Measurements from ENCODE around the gene SYNGR4. TPM values are rescaled to one million over a fixed set of nuclear protein-coding genes. Genes with fewer than 3 reads are reported as not detected.

The SYNGR4 gene
- total RNA-seq, 1 experiment from 2014 or later = 0.49 TPM

DNA sequence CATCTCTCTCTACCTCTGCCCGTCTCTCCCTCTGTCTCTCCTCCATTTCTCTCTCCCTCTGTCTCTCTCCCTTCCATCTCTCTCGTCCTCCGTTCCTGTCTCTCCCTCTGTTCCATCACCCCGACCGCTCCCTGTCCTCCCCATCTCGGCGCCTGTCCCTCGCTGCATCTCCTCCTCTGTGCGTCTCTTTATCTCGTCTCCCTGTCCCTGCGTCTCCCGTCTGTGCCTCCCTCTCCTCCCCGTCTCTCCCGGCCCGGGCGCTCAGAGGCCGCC is 33.9 kb downstream of the SYNGR4 start:
- Histone ChIP-seq H3K27me3 (ENCODE audit: insufficient read depth, low read length) (no peaks in the 10 kb centered on the region), H2AFZ (ENCODE audit: low read depth, low read length, poor library complexity, severe bottlenecking) (no peak overlapping the region), H3K4me2 (ENCODE audit: low read length) (peak overlapping the region; percentile 76), H3K4me1 (ENCODE audit: control insufficient read depth in 1 of 2, insufficient read depth in 2 of 2, low read length in 2 of 2) (peaks cover 24 to 62% of the 10 kb centered on the region in 2 experiments), H3K4me3 (replicated peaks in 1 of 2; ENCODE audit: low read depth in 1 of 2, low read length in 2 of 2) (peak overlapping the region; percentile 69 to 79), H3K36me3 (ENCODE audit: control insufficient read depth in 1 of 2, insufficient read depth in 2 of 2, low read length in 2 of 2) (no peaks in the 10 kb centered on the region), H4K20me1 (ENCODE audit: insufficient read depth) (no peaks in the 10 kb centered on the region), H3K27ac (ENCODE audit: low read depth, low read length) (peak overlapping the region; percentile 92), H3K79me2 (ENCODE audit: insufficient read depth, low read length) (peaks cover 31% of the 10 kb centered on the region), H3K9ac (ENCODE audit: low read length) (peak overlapping the region; percentile 92), H3K9me3 (ENCODE audit: control insufficient read depth in 1 of 2, insufficient read depth in 1 of 2, low read depth in 1 of 2, low read length in 2 of 2) (no peaks in the 10 kb centered on the region), H3K9me2 (ENCODE audit: insufficient read depth) (no peaks in the 10 kb centered on the region)
- CTCF ChIA-PET = no interaction called here
- RAD21 ChIA-PET (ENCODE audit: low non-redundant PET in 1 of 2, low total read pairs in 2 of 2, uncharacterized antibody in 2 of 2, unreplicated experiment in 2 of 2) = interaction anchor here (0.6 to 0.7 kb wide), 3 partner anchors 33 to 222 kb away, joined by 3 to 8 read pairs (median 5); no protein-coding TSS in a partner anchor
- BruUV-seq (replicated peaks) = no TSS peak
- no peak for TF ChIP-seq ZFX (IDR thresholded peaks at IDR 0.05)
- intact Hi-C loops (cut with micrococcal nuclease) = loop anchor here (5.0 to 10.0 kb wide), 3 partner anchors 36 to 97 kb away; partner anchors contain the start of genes EMP3, SYNGR4 and TMEM143
- no peak for DNase-seq (ENCODE audit: low read depth, low spot score)
- POLR2A ChIA-PET = interaction anchor here (0.7 to 2.4 kb wide), 7 partner anchors 16 to 787 kb away, joined by 3 to 10 read pairs (median 4); partner anchors contain the start of genes RPL18, SPHK2, SYNGR4 and TMEM143
- no peak for ATAC-seq

DNA sequence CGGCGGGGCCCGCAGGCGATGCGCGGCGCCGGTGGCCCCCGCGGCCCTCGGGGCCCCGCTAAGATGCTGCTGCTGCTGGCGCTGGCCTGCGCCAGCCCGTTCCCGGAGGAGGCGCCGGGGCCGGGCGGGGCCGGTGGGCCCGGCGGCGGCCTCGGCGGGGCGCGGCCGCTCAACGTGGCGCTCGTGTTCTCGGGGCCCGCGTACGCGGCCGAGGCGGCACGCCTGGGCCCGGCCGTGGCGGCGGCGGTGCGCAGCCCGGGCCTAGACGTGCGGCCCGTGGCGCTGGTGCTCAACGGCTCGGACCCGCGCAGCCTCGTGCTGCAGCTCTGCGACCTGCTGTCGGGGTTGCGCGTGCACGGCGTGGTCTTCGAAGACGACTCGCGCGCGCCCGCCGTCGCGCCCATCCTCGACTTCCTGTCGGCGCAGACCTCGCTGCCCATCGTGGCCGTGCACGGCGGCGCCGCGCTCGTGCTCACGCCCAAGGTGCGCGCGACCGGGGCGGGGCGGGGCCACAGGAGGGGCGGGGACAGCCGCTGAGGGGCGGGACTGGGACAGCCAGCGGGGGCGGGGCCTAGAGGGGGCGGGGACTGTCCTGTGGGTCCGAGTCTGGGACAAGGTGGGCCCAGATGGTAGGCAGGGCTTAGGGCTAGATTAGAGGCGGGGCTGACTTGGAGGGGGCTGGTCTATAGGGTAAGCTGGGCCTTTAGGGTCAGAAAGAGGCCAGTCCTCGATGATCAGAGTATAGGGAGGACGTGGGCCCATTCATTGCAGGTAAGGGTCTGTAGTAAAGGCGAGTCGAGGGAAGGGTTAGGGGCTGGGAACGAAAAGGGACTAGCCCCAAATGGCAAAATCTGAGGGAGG is 34.4 kb downstream of the SYNGR4 start:
- H2AFZ ChIP-seq (ENCODE audit: low read depth, low read length, poor library complexity, severe bottlenecking) = no peak overlapping the region
- H3K79me2 ChIP-seq (ENCODE audit: insufficient read depth, low read length) = peaks cover 37% of the 10 kb centered on the region
- ChIA-PET POLR2A (interaction anchor here (0.6 to 2.4 kb wide), 8 partner anchors 15 to 788 kb away, joined by 3 to 10 read pairs (median 4); partner anchors contain the start of genes RPL18, SPHK2, SYNGR4 and TMEM143), CTCF (interaction anchor here (2.0 kb wide), 1 partner anchor 8 kb away, joined by 18 read pairs; the partner anchor contains the start of gene KDELR1), RAD21 (ENCODE audit: low non-redundant PET in 1 of 2, low total read pairs in 2 of 2, uncharacterized antibody in 2 of 2, unreplicated experiment in 2 of 2) (interaction anchor here (0.6 to 0.7 kb wide), 5 partner anchors 32 to 222 kb away, joined by 3 to 8 read pairs (median 4); no protein-coding TSS in a partner anchor)
- BruUV-seq (replicated peaks) = no TSS peak
- no peaks in the 10 kb centered on the region for H3K9me3 ChIP-seq (ENCODE audit: control insufficient read depth in 1 of 2, insufficient read depth in 1 of 2, low read depth in 1 of 2, low read length in 2 of 2)
- peak overlapping the region; percentile 75 to 87 for H3K4me3 ChIP-seq (replicated peaks in 1 of 2; ENCODE audit: low read depth in 1 of 2, low read length in 2 of 2)
- no peaks in the 10 kb centered on the region for H4K20me1 ChIP-seq (ENCODE audit: insufficient read depth)
- H3K27ac ChIP-seq (ENCODE audit: low read depth, low read length) = peak overlapping the region; percentile 96
- peak overlapping the region; percentile 94 for H3K9ac ChIP-seq (ENCODE audit: low read length)
- ATAC-seq (peak; percentile 86), DNase-seq (ENCODE audit: low read depth, low spot score) (peak; percentile 91)
- H3K4me2 ChIP-seq (ENCODE audit: low read length) = peak overlapping the region; percentile 76
- no peaks in the 10 kb centered on the region for H3K27me3 ChIP-seq (ENCODE audit: insufficient read depth, low read length)
- intact Hi-C loops (cut with micrococcal nuclease) = loop anchor here (5.0 to 10.0 kb wide), 3 partner anchors 36 to 96 kb away; partner anchors contain the start of genes EMP3, SYNGR4 and TMEM143
- H3K4me1 ChIP-seq (ENCODE audit: control insufficient read depth in 1 of 2, insufficient read depth in 2 of 2, low read length in 2 of 2) = peaks cover 22 to 61% of the 10 kb centered on the region in 2 experiments
- no peaks in the 10 kb centered on the region for H3K36me3 ChIP-seq (ENCODE audit: control insufficient read depth in 1 of 2, insufficient read depth in 2 of 2, low read length in 2 of 2)
- no peaks in the 10 kb centered on the region for H3K9me2 ChIP-seq (ENCODE audit: insufficient read depth)
- TF ChIP-seq, protein P1, sequence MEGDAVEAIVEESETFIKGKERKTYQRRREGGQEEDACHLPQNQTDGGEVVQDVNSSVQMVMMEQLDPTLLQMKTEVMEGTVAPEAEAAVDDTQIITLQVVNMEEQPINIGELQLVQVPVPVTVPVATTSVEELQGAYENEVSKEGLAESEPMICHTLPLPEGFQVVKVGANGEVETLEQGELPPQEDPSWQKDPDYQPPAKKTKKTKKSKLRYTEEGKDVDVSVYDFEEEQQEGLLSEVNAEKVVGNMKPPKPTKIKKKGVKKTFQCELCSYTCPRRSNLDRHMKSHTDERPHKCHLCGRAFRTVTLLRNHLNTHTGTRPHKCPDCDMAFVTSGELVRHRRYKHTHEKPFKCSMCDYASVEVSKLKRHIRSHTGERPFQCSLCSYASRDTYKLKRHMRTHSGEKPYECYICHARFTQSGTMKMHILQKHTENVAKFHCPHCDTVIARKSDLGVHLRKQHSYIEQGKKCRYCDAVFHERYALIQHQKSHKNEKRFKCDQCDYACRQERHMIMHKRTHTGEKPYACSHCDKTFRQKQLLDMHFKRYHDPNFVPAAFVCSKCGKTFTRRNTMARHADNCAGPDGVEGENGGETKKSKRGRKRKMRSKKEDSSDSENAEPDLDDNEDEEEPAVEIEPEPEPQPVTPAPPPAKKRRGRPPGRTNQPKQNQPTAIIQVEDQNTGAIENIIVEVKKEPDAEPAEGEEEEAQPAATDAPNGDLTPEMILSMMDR (IDR thresholded peaks at IDR 0.05 in 2 of 3, conservative IDR thresholded peaks at IDR 0.05 in 1 of 3; ENCODE audit: borderline replicate concordance in 1 of 3, insufficient read depth in 1 of 3, low read depth in 2 of 3, low read length in 2 of 3) = no peak
- no peak for TF ChIP-seq RAD21 (IDR thresholded peaks at IDR 0.05; ENCODE audit: low read depth)
- TF ChIP-seq ZFX (IDR thresholded peaks at IDR 0.05) = peak; percentile 95
- TF ChIP-seq POLR2A (IDR thresholded peaks at IDR 0.05; ENCODE audit: borderline replicate concordance, extremely low read depth, insufficient read depth, insufficient read length) = peak; percentile 56
- peak; percentile 94 for TF ChIP-seq SIN3A (IDR thresholded peaks at IDR 0.05; ENCODE audit: low read depth)
- TF ChIP-seq, protein P2, sequence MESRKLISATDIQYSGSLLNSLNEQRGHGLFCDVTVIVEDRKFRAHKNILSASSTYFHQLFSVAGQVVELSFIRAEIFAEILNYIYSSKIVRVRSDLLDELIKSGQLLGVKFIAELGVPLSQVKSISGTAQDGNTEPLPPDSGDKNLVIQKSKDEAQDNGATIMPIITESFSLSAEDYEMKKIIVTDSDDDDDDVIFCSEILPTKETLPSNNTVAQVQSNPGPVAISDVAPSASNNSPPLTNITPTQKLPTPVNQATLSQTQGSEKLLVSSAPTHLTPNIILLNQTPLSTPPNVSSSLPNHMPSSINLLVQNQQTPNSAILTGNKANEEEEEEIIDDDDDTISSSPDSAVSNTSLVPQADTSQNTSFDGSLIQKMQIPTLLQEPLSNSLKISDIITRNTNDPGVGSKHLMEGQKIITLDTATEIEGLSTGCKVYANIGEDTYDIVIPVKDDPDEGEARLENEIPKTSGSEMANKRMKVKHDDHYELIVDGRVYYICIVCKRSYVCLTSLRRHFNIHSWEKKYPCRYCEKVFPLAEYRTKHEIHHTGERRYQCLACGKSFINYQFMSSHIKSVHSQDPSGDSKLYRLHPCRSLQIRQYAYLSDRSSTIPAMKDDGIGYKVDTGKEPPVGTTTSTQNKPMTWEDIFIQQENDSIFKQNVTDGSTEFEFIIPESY (IDR thresholded peaks at IDR 0.05; ENCODE audit: extremely low read depth, insufficient replicate concordance, low read length) = no peak
- TF ChIP-seq POLR2AphosphoS5 (IDR thresholded peaks at IDR 0.05; ENCODE audit: low read depth, low read length) = peak; percentile 85
- no peak for TF ChIP-seq TCF7L2 (IDR thresholded peaks at IDR 0.05; ENCODE audit: borderline replicate concordance, extremely low read depth, insufficient read depth, insufficient read length)
- TF ChIP-seq SRF (IDR thresholded peaks at IDR 0.05; ENCODE audit: low read depth) = no peak
- no peak for TF ChIP-seq CEBPB (IDR thresholded peaks at IDR 0.05; ENCODE audit: low read depth)
- no peak for TF ChIP-seq ELF1 (IDR thresholded peaks at IDR 0.05; ENCODE audit: borderline replicate concordance, low read depth)
- TF ChIP-seq EZH2phosphoT487 (IDR thresholded peaks at IDR 0.05; ENCODE audit: borderline replicate concordance) = no peak
- TF ChIP-seq ZNF274 (IDR thresholded peaks at IDR 0.05; ENCODE audit: low read depth, low read length) = no peak
- TF ChIP-seq JUND (IDR thresholded peaks at IDR 0.05) = no peak
